Glomerular visceral epithelial cell (primary cell): ENCODE data around the gene KMT5B.
A peak's percentile ranks its signal among the peaks of the same experiment; 100 is the strongest.

Experiments used
- DNase-seq: peaks from one replicate; pipeline ENCODE4 v3.0.0-alpha.2; 2016; ENCODE audit errors: extremely low spot score

KMT5B gene

GRCh38 chr11:68118706-68119448 lies 94.2 kb downstream of the KMT5B start:
- DNase-seq, result peak; percentile 9

- no peak for DNase-seq
These were observed 95.1 kb downstream of the KMT5B start for GRCh38 chr11:68117853-68118470.

DNA sequence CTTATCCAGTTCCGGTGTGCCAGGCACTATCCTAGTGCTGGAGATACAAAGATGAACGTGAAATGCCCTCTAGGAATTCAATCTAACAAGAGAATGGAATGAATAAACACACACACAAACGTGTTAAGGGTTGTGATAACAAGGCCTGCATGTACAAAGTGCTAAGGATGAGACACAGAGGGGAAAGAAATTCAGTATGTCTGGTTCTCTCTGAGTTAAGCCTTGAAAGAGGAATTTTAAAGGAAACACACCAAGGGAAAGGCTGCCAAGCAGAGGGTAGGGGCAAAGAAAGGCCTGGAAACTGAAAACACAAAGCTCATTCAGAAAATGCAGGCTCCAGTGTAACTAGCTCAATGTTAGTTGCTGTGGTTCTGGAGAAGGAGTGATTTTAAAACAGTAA lies 96.1 kb downstream of the KMT5B start:
- DNase-seq, result no peak

DNA sequence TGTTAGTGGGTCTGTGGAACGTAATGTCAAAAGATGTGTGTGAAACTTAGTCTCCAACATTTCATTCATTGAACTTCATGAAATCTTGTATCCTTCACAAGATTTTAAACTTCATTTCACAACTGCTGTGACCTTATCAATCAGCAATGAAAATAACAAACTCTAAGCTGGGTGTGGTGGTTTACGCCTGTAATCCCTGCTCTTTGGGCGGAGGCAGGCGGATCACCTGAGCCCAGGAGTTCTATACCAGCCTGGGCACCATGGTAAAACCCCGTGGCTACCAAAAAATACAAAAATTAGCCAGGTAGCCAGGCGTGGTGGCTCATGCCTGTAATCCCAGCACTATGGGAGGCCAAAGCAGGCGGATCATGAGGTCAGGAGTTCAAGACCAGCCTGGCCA lies 97.0 kb downstream of the KMT5B start:
- no peak for DNase-seq

DNA sequence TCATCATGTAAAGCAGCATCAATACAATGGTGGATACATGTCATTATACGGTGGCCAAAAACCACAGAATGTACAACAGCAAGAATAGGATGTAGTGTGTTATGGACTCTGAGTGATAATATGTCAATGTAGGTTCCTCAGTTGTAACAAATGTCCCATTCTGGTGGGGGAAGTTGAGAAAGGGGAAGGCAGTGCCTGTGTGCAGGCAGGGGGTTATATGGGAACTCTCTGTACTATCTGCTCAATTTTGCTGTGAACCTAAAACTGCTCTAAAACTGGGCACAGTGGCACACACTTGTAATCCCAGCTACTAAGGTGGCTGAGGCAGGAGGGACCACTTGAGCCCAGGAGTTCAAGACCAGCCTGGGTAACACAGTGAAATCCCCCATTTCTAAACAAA lies 97.8 kb downstream of the KMT5B start:
- DNase-seq, result no peak

DNA sequence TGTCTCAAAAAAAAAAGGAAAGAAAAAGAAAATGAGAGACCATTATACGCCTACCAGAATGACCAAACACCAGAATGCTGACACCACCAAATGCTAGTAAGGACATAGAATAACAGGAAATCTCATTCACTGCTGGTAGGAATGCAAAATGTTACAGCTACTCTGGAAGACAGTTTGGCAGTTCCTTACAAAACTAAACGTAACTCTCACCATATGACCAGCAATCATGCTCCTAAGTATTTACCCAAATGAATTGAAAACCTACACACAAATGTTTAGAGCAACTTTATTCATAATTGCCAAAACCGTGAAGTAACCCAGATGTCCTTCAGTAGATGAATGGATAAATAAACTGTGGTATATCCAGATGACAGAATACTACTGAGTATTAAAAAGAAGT lies 99.1 kb downstream of the KMT5B start:
- DNase-seq, result no peak

DNA sequence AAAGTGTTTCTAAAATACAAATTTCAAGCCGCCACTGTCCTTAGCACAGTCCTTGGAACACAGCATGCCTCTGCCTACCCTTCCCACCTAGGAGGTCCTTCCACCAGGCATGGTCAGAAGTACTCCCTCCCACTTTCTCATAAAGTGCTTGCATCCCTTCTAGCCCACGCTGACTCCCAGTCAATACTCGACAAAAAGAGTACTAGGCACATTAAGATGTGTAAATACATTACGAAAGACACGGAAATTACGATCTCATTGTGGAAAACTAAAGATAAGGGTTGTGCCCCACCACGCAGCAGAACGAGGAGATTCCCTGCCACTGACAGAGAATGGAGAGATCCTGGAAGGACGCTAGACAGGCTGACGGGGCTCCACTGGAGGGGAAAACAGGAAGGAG lies 105.4 kb downstream of the KMT5B start:
- DNase-seq, result no peak

DNA sequence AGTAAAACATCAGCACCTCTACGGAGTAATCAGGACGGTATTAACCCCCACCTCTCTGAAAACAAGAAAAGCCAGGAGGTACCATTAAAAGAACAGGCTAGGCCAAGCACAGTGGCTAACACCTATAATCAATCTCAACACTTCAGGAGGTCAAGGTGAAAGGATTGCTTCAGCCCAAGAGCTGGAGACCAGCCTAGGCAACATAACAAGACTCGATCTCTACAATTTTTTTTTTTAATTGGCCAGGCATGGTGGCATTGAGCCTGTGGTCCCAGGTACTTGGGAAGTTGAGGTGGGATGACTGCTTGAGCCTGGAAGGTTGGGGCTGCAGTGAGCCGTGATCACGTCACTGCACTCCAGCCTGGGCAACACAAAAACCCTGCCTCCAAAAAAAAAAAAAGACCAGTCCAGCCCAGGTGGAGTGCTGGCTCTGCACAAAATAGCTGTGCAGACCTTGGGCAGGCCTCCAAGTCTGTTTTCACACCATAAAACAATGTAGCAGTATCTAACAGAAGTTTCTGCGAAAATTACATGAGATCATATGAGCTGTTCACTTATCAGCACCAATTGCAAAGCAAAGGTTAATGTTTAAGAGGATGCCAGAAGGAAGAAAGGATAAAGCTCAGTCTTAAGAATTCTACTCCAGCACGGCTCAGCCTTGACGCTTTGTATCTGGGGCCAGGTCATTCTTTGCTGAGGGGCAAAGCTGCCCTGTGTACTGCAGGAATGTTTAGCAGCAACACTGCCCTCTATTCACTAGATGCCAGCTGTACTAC lies 106.7 kb downstream of the KMT5B start:
- peak; percentile 74 for DNase-seq
